ENCODE results near the gene SERP2.

SERP2 gene

GRCh38 chr13:44395976-44396694 is 22.5 kb downstream of the SERP2 start:
- no peak overlapping the region for H3K4me3 ChIP-seq (replicated peaks; ENCODE audit: low read depth, low read length)
- no peak for TF ChIP-seq CTCF (IDR thresholded peaks at IDR 0.05; ENCODE audit: insufficient read depth, low read length, poor library complexity, severe bottlenecking)
- no peaks in the 10 kb centered on the region for H3K36me3 ChIP-seq (ENCODE audit: control insufficient read depth, insufficient read depth, low read length)
- H3K27me3 ChIP-seq (replicated peaks; ENCODE audit: control insufficient read depth, insufficient read depth, low read length): no peaks in the 10 kb centered on the region; the same call in 1 of the 2 replicates
- no peak for DNase-seq (ENCODE audit: extremely low read depth, insufficient read length)

- TF ChIP-seq CTCF (IDR thresholded peaks at IDR 0.05; ENCODE audit: insufficient read depth, low read length, poor library complexity, severe bottlenecking): no peak
- Histone ChIP-seq H3K36me3 (ENCODE audit: control insufficient read depth, insufficient read depth, low read length) (no peaks in the 10 kb centered on the region), H3K27me3 (replicated peaks; ENCODE audit: control insufficient read depth, insufficient read depth, low read length) (no peaks in the 10 kb centered on the region; the same call in 1 of the 2 replicates), H3K4me3 (replicated peaks; ENCODE audit: low read depth, low read length) (no peak overlapping the region)
- no peak for DNase-seq (ENCODE audit: extremely low read depth, insufficient read length)
These were observed 23.3 kb downstream of the SERP2 start for GRCh38 chr13:44396701-44397580.

- no peak overlapping the region for H3K4me3 ChIP-seq (replicated peaks; ENCODE audit: low read depth, low read length)
- no peaks in the 10 kb centered on the region; the same call in 1 of the 2 replicates for H3K27me3 ChIP-seq (replicated peaks; ENCODE audit: control insufficient read depth, insufficient read depth, low read length)
- no peak for DNase-seq (ENCODE audit: extremely low read depth, insufficient read length)
- no peak for TF ChIP-seq CTCF (IDR thresholded peaks at IDR 0.05; ENCODE audit: insufficient read depth, low read length, poor library complexity, severe bottlenecking)
- no peaks in the 10 kb centered on the region for H3K36me3 ChIP-seq (ENCODE audit: control insufficient read depth, insufficient read depth, low read length)
These were observed 24.2 kb downstream of the SERP2 start for GRCh38 chr13:44397766-44398223.

- TF ChIP-seq CTCF (IDR thresholded peaks at IDR 0.05; ENCODE audit: insufficient read depth, low read length, poor library complexity, severe bottlenecking): no peak
- H3K36me3 ChIP-seq (ENCODE audit: control insufficient read depth, insufficient read depth, low read length): no peaks in the 10 kb centered on the region
- no peaks in the 10 kb centered on the region; the same call in 1 of the 2 replicates for H3K27me3 ChIP-seq (replicated peaks; ENCODE audit: control insufficient read depth, insufficient read depth, low read length)
- H3K4me3 ChIP-seq (replicated peaks; ENCODE audit: low read depth, low read length): no peak overlapping the region
- no peak for DNase-seq (ENCODE audit: extremely low read depth, insufficient read length)
These were observed 25.0 kb downstream of the SERP2 start for GRCh38 chr13:44398606-44399005.

- H3K27me3 ChIP-seq (replicated peaks; ENCODE audit: control insufficient read depth, insufficient read depth, low read length): no peaks in the 10 kb centered on the region; the same call in 1 of the 2 replicates
- H3K36me3 ChIP-seq (ENCODE audit: control insufficient read depth, insufficient read depth, low read length): no peaks in the 10 kb centered on the region
- H3K4me3 ChIP-seq (replicated peaks; ENCODE audit: low read depth, low read length): no peak overlapping the region
- no peak for DNase-seq (ENCODE audit: extremely low read depth, insufficient read length)
- TF ChIP-seq CTCF (IDR thresholded peaks at IDR 0.05; ENCODE audit: insufficient read depth, low read length, poor library complexity, severe bottlenecking): no peak
These were observed 25.4 kb downstream of the SERP2 start for GRCh38 chr13:44399074-44399473.
